Fibroblast of skin of left quadriceps (primary cell): Measurements from ENCODE around the gene COL2A1.

Experiments used
- DNase-seq, 2 experiments: peaks; one replicate each; pipeline ENCODE4 v3.0.0-alpha.2; 2013; ENCODE audit warnings: low read depth in 2 of 2

Gene COL2A1

DNA sequence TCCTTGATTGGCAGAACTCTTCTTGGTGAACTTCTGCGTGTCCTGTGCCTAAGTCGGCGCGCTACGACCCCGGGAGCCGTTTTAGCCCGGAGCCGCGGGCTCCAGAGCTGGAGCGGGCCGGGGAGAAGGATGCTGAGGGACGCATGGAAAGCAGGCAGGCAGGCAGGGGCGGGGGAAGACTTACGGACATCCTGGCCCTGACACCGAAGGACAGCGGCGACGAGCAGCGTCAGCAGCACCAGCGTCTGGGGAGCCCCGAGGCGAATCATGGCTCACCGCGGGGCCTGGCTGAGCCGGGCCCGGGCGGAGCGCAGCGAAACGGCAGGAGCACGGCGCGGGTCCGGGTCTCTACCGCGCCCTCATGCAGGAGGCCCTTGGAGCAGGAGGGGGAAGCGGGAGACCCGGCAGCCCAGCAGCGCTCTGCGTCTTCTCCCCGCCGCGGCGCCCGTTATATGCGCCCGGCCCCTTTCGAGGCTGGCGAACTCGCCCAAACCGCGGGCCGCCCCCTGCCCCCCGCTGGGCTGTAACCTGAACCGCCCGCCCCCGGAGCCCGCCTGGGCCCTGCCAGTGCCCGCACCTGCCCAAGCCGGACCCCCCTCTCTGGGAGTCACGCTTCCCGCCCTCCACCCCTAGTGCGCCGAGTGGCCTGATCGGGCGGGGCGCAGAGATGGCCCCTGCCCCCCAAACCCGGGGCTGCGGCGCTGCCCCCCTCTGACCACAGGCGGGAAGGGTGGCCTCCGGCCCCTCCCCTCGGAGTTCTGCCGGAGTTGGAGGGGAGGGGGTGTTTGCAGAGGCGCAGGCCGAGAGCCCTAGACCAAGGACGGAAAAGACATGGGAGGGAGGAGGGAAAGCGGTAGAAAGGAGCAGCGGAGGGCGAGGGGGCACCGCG lies at the start of gene COL2A1:
COL2A1 (minus strand) TSS at position 424 of the 889 bp plus-strand sequence; CDS start at position 269, 155 bp downstream.
- DNase-seq: no peak

DNA sequence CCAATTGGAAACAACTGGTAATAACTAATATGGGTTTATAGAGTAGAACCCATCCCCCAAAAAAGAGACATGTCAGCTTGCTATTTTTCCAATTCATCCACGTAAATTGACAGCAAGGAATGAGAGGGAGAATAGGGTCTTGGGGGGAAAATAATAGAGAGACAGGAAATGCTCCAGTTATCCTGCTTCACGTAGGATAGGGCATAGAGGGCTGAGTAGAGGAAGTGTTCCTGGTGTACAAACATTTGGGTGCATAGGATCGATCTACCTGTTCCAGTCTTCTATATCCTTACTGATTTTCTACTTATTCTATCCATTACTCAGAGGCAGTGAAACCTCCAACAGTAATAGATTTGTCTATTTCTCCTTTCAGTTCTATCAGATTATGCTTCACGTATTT lies 49.6 kb upstream of the COL2A1 start:
- DNase-seq: no peak

DNA sequence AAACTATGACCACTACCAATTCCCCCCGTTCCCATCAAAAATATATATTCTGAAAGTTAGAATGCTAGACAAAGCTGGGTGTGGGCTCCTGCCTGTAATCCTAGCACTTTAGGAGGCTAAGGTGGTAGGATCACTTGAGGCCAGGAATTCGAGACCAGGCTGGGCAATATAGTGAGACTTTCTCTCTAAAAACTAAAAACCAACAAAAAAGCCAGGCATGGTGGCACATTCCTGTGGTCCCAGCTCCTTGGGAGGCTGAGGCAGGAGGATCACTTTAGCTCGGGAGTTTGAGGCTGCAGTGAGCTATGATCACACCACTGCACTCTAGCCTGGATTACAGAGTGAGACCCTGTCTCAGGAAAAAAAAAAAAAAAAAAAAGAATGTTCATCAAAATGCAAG lies 48.8 kb upstream of the COL2A1 start:
- no peak for DNase-seq

DNA sequence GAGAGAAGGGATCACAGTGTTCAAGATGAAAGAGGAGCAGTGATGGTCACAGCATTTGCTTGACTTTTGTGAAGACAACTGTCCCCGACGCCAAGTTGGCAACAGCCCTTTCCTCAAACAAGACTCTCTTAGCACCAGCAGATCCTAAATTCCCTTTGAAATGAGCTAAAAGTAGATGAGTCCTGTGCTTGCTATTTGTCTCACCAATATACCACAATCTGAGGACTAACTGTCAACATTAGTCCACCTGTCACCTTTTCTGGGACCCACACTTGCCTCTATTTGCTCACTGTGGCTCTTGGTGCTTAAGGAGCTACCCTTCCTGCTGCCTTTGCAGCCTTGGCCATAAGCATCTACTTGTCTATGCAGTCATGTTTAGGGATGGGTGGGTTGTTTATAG lies 47.4 kb upstream of the COL2A1 start:
- no peak for DNase-seq

DNA sequence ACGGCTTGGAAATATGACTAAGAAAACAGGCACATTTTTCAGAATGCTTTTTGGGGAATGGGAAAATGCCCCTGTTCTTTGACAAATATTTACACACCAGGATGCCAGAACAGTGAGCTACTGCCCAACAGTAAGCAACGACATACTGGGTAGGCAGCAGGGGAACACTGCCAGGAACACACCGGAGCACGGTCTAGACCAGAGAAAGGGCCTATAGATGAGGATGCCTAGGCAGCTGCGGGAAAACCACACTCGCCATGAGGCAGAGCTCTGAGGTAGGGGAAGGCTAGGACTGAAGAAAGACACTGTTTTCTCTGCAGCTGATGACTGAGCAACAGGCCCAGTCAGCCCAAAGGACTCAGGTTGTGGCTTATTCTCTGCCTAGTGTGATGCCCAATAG lies 45.9 kb upstream of the COL2A1 start:
- DNase-seq: no peak

DNA sequence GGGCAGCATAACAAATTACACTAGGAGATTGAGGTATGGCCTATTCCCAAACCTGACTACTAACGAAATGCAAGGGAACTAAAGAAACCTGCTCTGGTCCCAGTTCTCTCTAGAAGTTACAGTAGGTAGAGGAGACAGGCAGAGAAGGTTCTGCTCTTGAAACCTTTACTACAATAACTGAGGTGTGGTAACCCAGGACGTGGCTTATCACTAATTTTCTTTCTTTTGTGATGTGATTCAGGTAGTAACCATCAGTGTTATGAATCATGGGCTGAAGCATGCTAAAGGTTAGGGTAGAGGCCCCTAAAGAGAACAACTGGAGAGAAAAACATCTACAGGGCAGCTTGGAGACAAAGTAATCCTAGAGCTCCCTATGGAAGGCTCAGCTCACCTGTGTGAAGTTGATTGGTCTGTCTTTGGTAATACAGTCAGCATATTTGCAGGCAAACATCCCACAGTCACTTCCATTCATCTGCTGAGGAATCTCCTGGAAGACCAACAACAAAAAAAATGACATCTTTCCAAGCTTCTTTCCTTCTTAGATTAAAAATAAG lies 41.8 kb upstream of the COL2A1 start:
- no peak for DNase-seq

DNA sequence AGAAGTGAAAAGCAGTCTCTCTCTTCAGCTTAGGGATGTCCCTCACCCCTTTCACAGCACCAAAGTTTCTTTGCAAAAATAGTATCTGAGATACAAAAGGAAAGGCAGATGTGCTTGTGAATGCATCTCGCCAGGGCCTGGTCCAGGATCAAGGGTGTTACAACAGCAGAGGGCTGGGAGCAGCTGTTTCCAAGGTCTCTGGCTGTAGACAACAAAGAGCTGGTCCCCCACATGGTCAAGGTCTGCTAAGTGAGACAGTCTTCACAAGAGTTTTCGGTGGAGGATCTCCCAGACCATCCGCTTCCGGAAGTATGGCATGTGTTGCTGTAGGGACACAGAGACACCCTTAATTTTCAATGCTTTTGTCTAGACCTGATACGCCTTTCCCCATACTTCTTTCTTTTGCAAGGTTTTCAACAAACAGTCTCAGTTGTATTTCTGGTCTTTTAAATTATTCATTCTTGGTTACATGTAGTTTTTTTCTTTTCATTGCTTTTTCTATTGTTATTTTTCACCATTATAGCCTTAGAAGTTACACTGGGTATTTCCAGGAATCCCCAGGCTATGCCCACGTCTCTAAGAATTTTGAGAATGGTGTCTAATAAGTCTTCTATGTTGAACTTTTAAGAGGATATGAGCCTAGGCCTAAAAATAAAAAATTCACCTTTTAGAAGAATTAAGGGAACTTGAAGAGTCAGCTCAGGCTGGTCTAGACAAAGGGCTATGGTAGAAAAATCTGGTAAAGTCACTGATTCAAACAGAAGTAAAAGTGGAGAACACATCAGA lies 41.0 kb upstream of the COL2A1 start:
- DNase-seq: no peak

DNA sequence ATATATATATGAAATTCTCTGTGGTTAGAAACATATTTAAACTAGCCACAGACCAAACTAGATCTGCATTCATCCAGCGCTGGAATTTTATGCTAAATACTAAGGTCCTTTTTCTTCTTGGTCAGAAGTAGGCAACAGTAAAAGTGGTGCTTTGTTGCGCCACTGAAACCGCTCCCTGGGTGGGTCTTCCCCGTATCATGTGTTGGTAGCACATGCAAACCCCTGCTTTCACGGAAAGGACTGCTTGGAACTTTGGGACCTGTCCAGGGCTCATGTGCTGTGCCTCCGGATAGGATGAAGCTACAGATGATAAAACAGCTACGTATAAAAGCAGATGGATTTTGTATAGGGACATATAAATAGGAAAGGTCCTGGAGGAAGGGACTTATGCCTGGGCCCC lies 40.1 kb upstream of the COL2A1 start:
- DNase-seq: no peak

DNA sequence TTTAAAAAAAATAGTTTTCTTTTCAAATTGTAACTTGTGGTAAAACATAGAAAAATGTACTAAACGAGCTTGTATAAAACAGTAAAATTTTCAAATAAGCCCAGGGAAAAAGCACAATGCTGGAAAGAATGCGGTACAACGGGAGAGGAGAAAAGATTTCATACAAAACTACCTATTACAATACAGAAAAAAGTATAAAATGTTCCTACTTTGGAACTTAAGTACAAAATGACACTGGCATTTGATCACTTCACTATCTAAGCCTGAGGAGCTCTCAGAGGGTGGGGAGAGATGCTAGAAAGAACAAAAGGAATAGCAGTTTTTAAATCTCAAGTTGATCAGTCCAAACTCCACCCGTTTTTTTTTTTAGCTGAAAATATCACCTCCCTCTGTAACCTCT lies 39.5 kb upstream of the COL2A1 start:
- no peak for DNase-seq

DNA sequence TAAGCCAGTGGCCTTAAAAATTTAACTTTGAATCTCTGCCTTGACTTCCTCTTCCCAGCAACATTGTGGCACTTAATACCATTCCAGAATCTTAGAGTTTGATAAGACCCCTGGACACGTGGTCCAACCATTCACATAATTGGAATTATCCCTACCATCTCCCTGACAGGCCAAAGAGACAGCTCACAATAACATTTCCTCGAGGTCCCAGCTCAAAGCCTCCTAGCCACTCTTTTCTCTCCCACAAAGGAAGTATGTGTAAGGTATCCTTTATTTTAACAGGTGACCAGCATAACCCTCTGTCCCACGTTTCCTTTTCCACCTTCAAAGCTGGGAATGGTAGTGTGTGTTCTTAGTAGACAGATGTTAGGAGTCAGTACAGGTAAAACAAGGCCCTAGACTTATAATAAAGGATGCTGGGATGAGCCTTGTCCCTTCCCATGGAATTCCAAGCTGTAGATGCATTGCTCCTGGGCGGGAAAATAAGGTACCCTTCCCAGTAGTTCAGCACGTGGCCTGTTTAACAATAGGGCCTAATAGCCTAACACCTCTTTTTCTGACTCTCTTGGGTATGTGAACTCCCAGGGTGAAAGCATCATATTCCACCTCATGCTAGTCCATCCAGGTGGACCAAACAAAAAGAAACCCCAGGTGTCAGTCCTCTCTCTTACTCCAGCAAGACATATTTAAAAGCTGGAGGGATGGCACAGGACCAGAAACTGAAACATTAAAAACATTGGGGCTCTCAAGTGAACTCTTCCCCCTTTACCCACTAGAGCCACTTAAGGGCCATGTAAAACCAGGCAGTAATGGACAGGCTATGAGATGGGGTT lies 37.5 kb upstream of the COL2A1 start:
- DNase-seq: no peak

DNA sequence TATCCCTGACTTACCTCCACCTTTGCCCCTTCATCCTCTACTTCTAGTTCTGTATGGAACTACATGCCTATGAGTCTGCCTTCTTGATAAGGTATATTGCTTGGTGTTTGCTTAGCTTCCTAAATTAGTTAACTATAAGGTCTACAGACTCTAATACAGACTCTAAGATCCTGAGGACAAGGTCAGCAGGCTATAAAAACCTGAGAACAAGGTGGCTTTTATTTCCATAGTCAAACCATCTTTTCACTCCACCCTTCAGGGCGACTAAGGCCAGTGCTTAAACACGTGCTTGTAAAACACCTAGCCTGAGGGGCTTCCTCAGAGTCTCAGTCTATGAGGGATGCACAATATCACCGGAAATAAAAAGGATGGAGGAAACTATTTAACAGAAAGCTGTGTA lies 36.1 kb upstream of the COL2A1 start:
- no peak for DNase-seq

DNA sequence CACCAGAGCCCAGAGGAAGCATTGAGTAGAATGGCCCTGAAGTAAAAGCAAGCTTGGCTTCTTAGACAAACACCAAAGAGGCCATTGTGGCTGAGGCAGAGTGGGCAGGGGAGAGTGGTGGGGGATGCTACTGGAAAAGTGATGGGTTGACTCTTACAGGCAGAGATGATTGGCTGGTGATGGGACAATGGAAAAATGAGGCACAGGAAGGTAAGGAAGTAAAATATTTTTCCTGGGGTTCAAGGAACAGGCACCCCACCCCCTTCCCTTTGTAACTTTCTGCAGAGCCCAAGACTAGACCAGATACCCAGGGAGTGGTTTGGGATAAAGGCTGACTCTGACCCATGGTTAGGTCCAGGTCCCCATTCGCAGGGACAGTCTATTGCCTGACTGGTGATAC lies 34.9 kb upstream of the COL2A1 start:
- DNase-seq: no peak

DNA sequence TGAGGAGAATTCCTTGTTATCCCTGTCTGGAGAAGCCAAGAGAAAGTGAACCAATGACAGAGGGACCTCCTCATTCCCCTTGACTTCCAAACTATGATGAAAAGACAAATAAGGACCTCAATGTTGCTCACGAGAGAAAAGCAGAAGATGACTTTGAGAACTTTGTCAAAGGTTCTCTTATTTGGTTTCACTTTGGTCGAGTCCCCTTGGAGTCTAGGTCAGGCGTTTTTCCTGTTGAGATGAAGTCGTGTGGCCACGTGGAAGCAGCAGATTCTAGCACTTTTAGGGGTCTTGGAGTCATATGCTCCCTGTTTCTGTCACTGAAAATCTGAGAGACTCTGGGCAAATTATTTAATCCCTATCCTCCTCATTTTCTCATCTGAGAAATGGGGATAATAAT lies 33.8 kb upstream of the COL2A1 start:
- DNase-seq: no peak

DNA sequence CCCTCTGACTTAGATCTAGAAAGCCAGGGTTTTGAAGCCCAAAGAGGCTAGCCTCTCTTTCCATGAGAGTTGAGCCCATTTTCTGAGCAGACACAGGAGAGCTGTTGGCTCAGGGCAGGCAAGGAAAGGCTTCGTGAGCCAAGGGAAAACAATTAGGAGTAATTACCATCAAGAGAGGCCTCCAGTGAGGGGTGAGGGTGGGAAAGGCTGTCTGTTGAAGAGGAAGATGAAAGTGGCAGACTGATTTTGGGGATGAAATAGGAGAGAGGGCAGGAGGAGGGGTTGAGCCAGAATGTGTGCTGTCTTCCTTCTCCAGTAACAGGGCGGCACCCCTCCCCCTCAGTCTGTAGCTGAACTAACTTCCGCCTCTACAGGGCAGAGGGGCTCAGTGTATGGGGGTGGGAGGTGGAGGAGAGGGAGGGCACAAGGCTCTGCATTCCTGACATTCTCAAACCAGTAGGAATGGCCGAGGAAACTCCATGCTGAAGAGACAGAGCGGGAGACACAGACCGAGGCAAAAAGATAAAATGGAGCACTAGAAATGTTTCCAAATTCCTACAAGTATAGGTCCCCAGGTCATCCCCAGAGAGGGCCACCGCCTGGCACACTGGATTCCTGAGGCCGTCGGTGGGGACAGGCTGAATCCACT lies 33.1 kb upstream of the COL2A1 start:
- peak; percentile 51 to 58 for DNase-seq

DNA sequence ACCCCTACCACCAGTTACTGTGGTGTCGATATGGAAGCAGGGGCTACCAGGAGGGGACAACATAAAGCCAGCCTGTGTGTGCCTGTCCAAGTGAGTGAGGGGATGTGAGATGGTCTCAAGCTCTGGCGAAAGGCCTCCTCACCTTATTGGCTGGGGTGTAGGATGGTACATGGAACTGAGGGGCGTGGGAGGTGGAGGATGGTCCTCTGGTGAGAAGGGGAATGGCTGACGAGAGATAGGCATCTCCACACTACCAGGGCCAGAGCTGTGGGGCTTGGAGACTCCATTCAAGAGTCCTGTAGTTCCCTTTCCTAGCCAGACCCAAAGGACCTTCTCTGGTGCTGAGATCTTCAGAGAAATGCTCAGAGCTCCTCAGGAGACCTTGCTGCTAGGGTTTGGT lies 32.5 kb upstream of the COL2A1 start:
- DNase-seq: no peak

DNA sequence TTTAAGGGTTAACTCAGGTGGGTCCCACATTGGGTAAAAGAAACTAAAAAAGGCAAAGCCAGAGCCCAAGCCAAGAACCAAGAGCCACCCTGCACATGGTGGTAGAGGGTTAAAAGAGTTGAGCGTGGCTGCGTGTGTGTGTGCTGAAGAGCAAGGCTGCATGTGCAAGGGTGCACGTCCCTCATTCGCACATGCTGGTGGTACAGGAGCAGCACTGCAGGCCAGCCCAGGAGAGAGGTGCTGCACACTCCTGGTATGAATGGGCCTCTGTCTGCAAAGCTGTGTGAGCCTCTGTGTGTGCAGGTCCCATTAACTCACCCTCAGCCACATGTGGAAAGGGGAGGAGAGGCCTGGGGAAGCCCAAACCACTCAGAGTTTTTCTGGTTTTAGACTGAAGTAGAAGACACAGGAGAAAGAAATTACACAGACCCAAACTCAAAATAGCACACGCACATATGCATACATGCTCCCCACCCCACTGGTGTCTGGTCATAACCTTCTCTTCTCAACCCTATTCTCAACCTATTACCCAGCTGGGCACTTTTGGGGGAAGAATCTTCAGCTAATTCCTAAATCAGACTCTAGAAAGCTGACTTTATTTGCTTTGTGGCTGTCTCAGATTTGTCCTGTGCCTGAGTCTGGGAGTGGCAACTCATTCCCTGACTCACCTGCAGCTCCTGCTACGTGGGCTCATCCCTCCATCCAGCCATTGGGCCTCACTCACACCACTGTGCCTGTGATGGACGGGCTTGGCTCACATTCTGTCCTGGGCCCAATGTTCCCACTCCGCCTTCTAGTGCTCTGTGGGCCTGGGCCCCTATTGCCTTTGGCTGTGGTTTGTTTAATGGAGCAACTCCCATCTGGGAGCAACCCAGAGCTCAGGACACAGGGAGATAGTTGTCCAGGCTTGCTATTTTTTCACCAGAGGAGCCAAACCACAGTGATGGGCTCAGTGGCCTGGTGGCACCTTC lies 30.8 kb upstream of the COL2A1 start:
- DNase-seq: no peak

DNA sequence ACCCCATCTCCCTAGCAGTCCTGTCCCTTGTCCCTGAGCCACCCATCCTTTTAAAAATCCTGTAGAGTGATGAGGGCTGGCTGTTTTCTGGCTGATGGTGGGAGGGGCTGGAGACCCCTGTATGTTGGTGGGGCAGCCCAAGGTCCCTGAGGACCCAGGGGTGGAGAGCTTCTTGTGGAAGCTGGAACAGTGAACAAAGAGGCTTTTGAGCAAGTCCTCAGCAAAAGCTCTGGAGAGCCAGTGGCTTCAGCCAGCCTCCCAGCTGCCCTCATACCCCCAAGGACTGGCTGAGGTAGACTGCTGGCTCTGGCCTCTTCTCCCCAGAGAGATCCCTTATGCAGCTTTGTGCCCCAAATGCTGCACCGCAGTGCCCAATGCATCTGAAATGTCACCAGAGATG lies 29.2 kb upstream of the COL2A1 start:
- DNase-seq: no peak

DNA sequence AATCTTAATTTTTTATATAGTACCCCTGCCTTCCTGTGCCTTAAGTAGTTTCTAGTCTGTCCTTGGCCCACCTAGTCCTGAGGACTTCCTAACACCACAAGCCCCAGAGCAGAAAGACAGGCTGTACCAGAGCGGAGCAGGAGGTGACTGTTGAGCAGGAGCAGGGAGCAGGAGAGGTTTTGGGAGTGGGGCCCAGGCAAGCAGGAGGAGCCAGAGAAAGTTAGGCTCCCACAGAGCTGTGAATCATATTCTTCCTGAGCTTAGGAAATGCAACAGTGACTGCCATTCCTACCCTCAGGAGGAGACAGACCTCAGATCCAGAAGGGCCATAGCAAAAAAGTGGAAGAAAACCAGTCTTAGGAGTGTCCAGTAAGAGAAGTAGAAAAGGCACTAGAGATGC lies 28.3 kb upstream of the COL2A1 start:
- no peak for DNase-seq

DNA sequence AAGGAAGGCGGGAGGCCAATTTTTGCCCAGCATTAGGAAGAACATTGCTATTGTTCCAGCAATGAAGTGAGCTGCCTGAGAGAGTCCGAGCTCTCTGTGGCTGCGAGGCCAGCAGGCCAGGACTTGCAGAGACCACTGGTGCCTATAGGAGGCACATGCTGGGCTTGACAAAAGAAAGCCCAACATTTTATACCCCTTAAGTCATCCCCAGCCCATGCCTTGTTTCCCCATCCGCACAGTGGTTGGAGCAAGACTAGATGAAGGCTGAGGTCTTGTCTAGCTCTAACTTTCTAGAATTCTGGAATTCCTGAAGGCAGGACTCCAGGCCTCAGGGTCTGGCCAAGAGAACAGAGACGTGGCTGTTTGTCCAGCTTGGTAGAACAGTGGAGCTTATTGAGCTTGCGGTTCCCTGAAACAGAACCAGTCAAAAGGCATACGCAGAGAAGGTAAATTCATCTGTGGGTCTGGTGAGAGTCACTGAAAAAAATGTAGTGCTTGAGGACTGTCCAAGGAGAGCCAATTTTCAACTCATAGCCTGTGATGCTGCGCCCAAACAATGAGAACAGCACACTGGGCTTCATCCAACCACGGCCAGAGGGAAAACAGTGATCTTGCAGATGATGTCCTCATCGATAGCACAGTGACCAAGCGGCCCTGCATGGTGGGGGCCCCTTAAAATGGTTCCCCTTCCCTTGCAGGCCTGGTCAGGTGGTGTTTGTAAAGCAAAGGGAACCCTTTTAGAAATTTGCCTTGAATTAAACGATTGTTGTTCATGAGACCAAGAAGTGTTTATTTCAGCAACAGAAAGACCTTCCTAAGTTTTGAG lies 27.1 kb upstream of the COL2A1 start:
- no peak for DNase-seq
